CD4-positive, CD25-positive, alpha-beta regulatory T cell (primary cell): ENCODE results near the gene CAPN8. TPM values are rescaled to one million over a fixed set of nuclear protein-coding genes. Genes with fewer than 3 reads are reported as not detected.

Source experiments
- ATAC-seq, 2 donors: fragments of 150-1000 bp; cut with Tn5 transposase; one replicate each; pipeline ENCODE4 v1.10.0; 2021; ENCODE audit warnings: low read depth in 2 of 2, moderate number of reproducible peaks in 2 of 2, moderate library complexity in 1 of 2
- DNase-seq, 3 donors: peaks; one replicate each; pipeline versions ENCODE4 v3.0.0 to v3.0.0-alpha.2; 2012 to 2022; ENCODE audit warnings: mixed read lengths in 1 of 3
- H3K27ac ChIP-seq: one replicate; pipeline ENCODE4 v1.7.0; 2013; ENCODE audit warnings: mild to moderate bottlenecking, low read length; ENCODE audit not compliant: insufficient read depth, poor library complexity, severe bottlenecking
- H3K27me3 ChIP-seq: one replicate; pipeline ENCODE4 v1.7.0; 2013; ENCODE audit warnings: low read length; ENCODE audit not compliant: control insufficient read depth, insufficient read depth
- H3K36me3 ChIP-seq: one replicate; pipeline ENCODE4 v1.7.0; 2013; ENCODE audit warnings: mild to moderate bottlenecking, low read length, moderate library complexity; ENCODE audit not compliant: control insufficient read depth, insufficient read depth
- H3K4me1 ChIP-seq: 2 replicates; pipeline ENCODE4 v1.7.0; 2013; ENCODE audit warnings: mild to moderate bottlenecking, low read length; ENCODE audit not compliant: insufficient read depth, control insufficient read depth, poor library complexity, severe bottlenecking
- H3K4me3 ChIP-seq: one replicate; pipeline ENCODE4 v1.7.0; 2013; ENCODE audit warnings: low read depth, mild to moderate bottlenecking, low read length, moderate library complexity
- H3K9me3 ChIP-seq, 2 experiments: 1 replicate in 1 of 2; 2 replicates in 1 of 2; pipeline ENCODE4 v1.7.0; 2013; ENCODE audit warnings: low read length in 2 of 2, mild to moderate bottlenecking in 1 of 2, moderate library complexity in 1 of 2; ENCODE audit not compliant: control insufficient read depth in 2 of 2
- H3K27ac Mint-ChIP-seq, 3 donors: one replicate each; pipeline ENCODE4 v1.8.0; 2020 to 2022; ENCODE audit warnings: mild to moderate bottlenecking in 3 of 3, mixed read lengths in 3 of 3, moderate library complexity in 2 of 3
- H3K27me3 Mint-ChIP-seq: one replicate; pipeline ENCODE4 v1.8.0; 2022; ENCODE audit warnings: mild to moderate bottlenecking, mixed read lengths
- H3K36me3 Mint-ChIP-seq: one replicate; pipeline ENCODE4 v1.8.0; 2020; ENCODE audit warnings: mixed read lengths
- H3K4me1 Mint-ChIP-seq, 4 donors: one replicate each; pipeline ENCODE4 v1.8.0; 2020 to 2022; ENCODE audit warnings: mixed read lengths in 4 of 4, mild to moderate bottlenecking in 1 of 4
- H3K4me3 Mint-ChIP-seq, 4 donors: one replicate each; pipeline ENCODE4 v1.8.0; 2020 to 2022; ENCODE audit warnings: mild to moderate bottlenecking in 4 of 4, mixed read lengths in 4 of 4, moderate library complexity in 3 of 4
- H3K9me3 Mint-ChIP-seq, 7 donors: one replicate each; pipeline ENCODE4 v1.8.0; 2020 to 2022; ENCODE audit warnings: mixed read lengths in 7 of 7, mild to moderate bottlenecking in 3 of 7, moderate library complexity in 2 of 7
- polyA plus RNA-seq, 4 donors: library from polyadenylated mRNA; unstranded; fragments of 300-500 nt; fragmentation: Illumina TruSeq; gene quantifications; one replicate each; pipeline ENCODE4 v1.2.3, GENCODE V29; 2021
- total RNA-seq: library from RNA; stranded (reverse); gene quantifications from one replicate; pipeline ENCODE4 v1.2.3, GENCODE V29; 2022

Gene CAPN8
- total and polyA plus RNA-seq, 5 donors from 2014 or later = 0.12 to 1.1 (median 0.49) TPM; not detected in 1

DNA sequence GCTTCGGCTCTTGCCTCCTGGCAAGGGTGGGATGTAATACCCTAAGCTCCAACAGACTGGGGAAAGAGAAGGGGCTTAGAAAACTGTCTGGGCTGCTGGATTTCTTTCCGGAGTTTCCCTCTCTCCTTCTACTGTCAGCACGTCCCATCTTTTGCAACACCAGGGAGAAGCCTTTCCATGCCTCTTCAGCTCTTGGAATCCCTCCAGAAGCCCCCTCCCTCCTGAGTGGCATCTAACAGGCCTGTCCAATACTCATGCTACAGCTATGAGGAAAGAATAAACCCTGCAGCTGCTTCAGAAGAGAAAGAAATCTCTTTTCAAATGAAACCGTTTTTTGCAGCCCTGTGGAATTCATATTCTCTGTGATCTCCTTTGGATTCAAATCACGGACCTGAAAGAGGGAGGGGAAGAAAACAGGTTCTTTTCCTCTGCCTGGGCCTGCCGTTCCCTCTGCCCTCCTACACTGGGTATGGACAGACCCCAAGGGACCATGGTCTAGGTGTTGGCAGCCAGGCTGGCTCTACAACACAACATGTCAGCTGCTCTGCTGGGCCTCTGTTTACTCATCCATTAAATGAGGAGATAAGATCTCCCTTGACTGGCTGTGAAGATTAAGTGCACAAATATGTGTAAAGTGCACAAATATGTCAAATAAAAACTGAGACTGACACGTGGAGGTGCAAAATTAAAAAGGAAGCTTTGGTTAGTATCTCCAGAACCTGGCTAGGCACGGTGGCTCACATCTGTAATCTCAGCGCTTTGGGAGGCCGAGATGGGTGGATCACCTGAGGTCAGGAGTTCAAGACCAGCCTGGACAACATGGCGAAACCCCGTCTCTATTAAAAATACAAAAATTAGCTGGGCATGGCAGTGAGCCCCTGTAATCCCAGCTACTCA is 40.8 kb upstream of the CAPN8 start:
- Mint-ChIP-seq H3K27ac (no peak overlapping the region), H3K4me3 (no peak overlapping the region), H3K36me3 (no peaks in the 10 kb centered on the region), H3K4me1 (peaks cover 0 to 19% (median 11%) of the 10 kb centered on the region in 4 donors), H3K27me3 (no peaks in the 10 kb centered on the region), H3K9me3 (no peaks in the 10 kb centered on the region)
- no peak overlapping the region for H3K4me3 ChIP-seq
- no peaks in the 10 kb centered on the region for H3K27me3 ChIP-seq
- no peak overlapping the region for H3K27ac ChIP-seq
- H3K9me3 ChIP-seq = no peaks in the 10 kb centered on the region
- no peak for ATAC-seq
- peaks cover 5% of the 10 kb centered on the region for H3K4me1 ChIP-seq
- DNase-seq = no peak
- H3K36me3 ChIP-seq = no peaks in the 10 kb centered on the region

DNA sequence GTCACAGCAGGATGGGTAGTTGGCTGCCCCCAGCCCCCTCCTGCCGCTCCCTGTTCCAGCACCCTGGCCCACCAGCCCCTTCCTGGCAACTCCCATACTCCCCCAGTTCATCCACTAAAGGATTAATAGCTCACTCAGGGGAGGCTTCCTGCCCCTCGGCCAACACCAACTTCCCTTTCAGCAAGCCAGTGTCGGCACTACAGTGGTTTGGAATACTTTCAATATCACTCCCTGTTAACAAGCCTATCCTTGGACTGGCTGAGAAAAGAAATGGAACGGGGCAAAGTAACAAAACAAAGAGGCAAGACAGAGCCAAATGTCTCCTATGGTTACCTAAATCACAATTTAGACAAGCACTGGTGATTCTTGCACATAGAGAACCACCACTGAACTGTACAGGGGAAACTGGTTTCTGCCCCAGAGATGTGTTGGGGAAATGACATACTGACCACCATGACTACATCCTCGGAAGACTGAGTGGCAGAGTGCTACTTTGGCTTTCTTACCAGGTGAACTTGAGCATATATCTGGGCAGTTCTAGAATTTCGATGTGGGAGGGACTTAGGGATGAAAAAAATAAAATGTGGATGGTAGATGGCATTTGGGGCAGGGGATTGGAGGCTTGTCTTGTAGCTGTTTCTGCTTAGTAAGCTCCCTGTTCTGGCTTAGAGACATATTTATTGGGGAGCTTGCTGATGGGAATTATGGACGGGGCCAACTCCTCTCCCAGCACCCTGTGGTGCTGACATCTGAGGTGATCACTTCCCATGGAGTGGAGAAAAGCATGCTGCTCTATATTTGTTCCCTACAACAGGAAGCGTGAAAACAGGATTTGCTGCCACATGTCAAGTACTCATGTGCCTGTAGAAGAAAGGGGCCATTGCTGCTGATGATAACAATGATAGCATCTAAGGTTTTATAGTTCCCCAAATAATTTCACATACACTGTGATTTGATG is 39.7 kb upstream of the CAPN8 start:
- H3K4me3 Mint-ChIP-seq = no peak overlapping the region
- no peaks in the 10 kb centered on the region for H3K4me1 ChIP-seq
- no peak for ATAC-seq
- H3K9me3 ChIP-seq = no peaks in the 10 kb centered on the region
- H3K4me3 ChIP-seq = no peak overlapping the region
- DNase-seq = no peak
- peak overlapping the region in 1 of 3 donors; percentile 70 for H3K27ac Mint-ChIP-seq
- no peaks in the 10 kb centered on the region for H3K9me3 Mint-ChIP-seq
- H3K36me3 Mint-ChIP-seq = no peaks in the 10 kb centered on the region
- H3K4me1 Mint-ChIP-seq = peaks cover 0 to 10% (median 3%) of the 10 kb centered on the region in 4 donors
- no peaks in the 10 kb centered on the region for H3K27me3 Mint-ChIP-seq
- H3K27ac ChIP-seq = no peak overlapping the region
- H3K27me3 ChIP-seq = no peaks in the 10 kb centered on the region
- no peaks in the 10 kb centered on the region for H3K36me3 ChIP-seq

DNA sequence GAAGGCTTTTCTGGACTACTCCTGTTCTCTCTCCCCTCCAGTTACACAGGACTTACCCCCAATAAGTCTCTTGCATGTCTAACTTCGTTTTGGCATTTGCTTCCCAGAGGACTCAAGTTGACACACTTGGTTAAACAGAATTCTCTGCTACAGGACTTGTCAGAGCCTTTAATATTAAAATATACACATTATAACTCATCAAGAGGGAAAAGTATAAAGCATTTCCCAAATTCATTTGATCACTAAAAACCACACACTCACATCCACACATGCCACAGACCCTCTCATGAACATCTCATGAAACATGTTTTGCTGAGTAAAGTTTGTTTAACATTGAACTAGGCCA is 38.1 kb upstream of the CAPN8 start:
- Mint-ChIP-seq H3K27ac (no peak overlapping the region), H3K27me3 (no peaks in the 10 kb centered on the region), H3K36me3 (no peaks in the 10 kb centered on the region), H3K4me3 (no peak overlapping the region), H3K4me1 (peaks cover 0 to 6% (median 5%) of the 10 kb centered on the region in 4 donors), H3K9me3 (no peaks in the 10 kb centered on the region)
- Histone ChIP-seq H3K4me3 (no peak overlapping the region), H3K4me1 (no peaks in the 10 kb centered on the region), H3K36me3 (no peaks in the 10 kb centered on the region), H3K27me3 (no peaks in the 10 kb centered on the region), H3K9me3 (no peaks in the 10 kb centered on the region), H3K27ac (no peak overlapping the region)
- DNase-seq (no peak), ATAC-seq (no peak)

DNA sequence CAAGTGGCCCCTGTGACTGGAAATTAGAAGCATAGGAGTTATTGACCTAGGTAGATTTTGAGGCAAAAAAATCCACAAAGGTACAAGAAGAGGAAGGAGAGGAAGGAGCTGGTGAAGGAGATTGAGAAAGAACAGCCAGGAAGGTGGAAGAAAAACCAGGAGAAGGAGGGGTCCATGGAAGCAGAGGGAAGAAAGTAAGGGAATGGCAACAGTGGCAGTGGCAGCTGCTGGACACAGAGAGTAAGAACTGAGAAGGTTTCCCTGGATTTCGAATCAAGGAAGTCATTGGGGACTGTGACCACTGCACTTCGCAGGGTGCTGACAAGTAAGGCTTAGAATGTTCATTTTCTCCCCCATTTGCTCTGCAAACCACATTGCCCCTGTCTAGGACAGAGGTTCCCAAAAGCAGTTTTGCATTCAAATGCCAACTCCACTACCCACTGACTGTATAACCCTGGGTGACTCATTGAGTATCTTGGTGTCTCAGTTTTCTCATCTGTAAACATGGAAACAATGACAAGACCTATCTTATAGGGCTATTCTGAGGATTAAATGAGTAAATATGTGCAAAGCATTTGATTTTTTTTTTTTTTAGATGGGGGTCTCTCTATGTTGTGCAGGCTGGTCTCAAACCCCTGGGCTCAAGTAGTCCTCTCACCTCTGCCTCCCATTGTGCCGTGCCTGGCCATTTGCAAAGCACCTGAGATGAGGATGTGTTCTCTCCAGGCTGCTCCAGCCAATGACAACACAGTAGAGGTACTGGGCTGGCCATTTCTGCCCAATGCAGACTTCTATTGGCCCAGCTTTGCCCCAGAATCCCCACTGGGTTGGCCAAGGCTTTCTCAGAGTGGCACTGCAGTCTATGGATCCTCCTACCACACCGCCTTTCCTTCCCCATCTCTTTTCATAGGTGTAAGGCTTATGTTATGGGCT is 37.5 kb upstream of the CAPN8 start:
- Mint-ChIP-seq H3K9me3 (no peaks in the 10 kb centered on the region), H3K4me3 (no peak overlapping the region), H3K27ac (peak overlapping the region in 1 of 3 donors; percentile 87), H3K4me1 (peaks cover 4 to 12% (median 7%) of the 10 kb centered on the region in 4 donors), H3K36me3 (no peaks in the 10 kb centered on the region), H3K27me3 (no peaks in the 10 kb centered on the region)
- Histone ChIP-seq H3K27ac (no peak overlapping the region), H3K9me3 (no peaks in the 10 kb centered on the region), H3K27me3 (no peaks in the 10 kb centered on the region), H3K4me1 (peaks cover 4% of the 10 kb centered on the region), H3K4me3 (no peak overlapping the region), H3K36me3 (no peaks in the 10 kb centered on the region)
- DNase-seq (no peak), ATAC-seq (peak in 1 of 2 donors; percentile 25)

DNA sequence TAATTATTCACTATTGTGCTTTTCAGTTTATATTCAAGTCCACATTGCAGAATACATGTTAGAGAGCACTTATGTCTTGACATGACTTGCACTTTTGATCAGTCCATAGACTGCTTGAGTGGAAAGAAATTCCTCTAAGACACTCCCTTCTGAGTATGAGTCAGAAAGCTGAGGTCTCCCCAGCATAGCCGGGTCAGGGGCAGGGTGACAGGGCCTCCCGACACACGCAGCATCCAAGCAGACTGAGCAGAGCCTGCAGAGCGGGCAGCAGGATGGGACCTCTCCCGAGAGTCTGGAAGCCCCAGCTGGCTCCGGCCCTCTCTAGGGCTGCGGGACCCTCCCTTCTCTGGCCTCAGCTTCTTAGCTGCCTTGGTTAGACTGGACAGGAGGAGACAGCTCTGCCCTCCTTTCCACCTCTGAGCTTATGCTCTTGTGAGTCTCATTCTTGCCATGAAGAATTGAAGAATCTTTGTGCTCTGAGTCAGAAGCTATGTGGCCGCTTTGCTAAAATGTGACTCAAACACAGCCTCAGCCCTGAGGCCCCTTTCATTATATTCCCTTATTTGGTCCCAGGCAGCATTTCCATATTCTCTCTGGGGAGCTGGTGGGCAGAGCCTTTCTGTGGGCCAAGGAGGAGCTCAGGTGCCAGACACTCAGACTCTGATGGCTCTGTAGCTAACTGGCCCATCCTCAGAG is 35.6 kb upstream of the CAPN8 start:
- no peaks in the 10 kb centered on the region for H3K27me3 Mint-ChIP-seq

DNA sequence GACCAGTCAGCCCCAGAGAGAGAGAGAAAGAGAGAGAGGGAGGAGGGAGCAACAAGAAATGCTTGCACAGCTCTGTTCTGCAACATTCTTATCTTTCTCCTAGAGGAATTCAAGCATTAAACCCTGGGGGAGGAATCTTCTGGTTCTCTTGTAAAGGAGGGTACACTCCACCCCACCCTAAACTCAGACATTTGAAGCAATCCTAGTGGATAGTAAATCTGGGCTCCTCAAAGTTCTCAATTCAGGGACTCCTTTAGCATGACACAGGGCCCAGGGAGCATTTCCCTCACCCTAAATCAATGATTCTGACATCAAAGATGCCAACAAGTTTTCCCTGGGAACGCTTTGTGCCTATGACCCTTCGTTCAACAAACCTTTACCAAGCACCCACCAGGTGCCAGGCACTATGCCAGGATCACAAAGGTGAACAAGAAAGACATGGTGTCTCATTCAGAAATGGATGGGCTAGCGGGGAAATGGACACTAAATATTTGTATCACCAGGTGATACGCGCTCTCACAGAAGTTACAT is 35.0 kb upstream of the CAPN8 start:
- no peak overlapping the region for H3K4me3 Mint-ChIP-seq
- Histone ChIP-seq H3K27ac (no peak overlapping the region), H3K4me3 (no peak overlapping the region), H3K36me3 (no peaks in the 10 kb centered on the region), H3K27me3 (no peaks in the 10 kb centered on the region), H3K4me1 (peaks cover 4% of the 10 kb centered on the region), H3K9me3 (no peaks in the 10 kb centered on the region)
- peaks cover 4 to 16% (median 6%) of the 10 kb centered on the region in 4 donors for H3K4me1 Mint-ChIP-seq
- DNase-seq (no peak), ATAC-seq (no peak)
- no peaks in the 10 kb centered on the region for H3K27me3 Mint-ChIP-seq
- H3K9me3 Mint-ChIP-seq = no peaks in the 10 kb centered on the region
- peak overlapping the region in 1 of 3 donors; percentile 12 for H3K27ac Mint-ChIP-seq
- no peaks in the 10 kb centered on the region for H3K36me3 Mint-ChIP-seq

More for the DNA sequence above, 35.6 kb upstream of the CAPN8 start:
- H3K9me3 Mint-ChIP-seq = no peaks in the 10 kb centered on the region
- no peaks in the 10 kb centered on the region for H3K36me3 ChIP-seq
- H3K9me3 ChIP-seq = no peaks in the 10 kb centered on the region
- no peak for ATAC-seq
- H3K36me3 Mint-ChIP-seq = no peaks in the 10 kb centered on the region
- H3K27ac ChIP-seq = no peak overlapping the region
- H3K4me1 ChIP-seq = peaks cover 4% of the 10 kb centered on the region
- H3K4me1 Mint-ChIP-seq = peaks cover 4 to 16% (median 6%) of the 10 kb centered on the region in 4 donors
- no peak overlapping the region for H3K4me3 ChIP-seq
- H3K27me3 ChIP-seq = no peaks in the 10 kb centered on the region
- H3K4me3 Mint-ChIP-seq = no peak overlapping the region
- no peak for DNase-seq
- H3K27ac Mint-ChIP-seq = no peak overlapping the region
